GM18520 (cell line): Measurements from ENCODE around the gene ANKS3.

Experiments
- ATAC-seq: cut with Tn5 transposase; IDR thresholded peaks from one replicate; pipeline ENCODE4 v1.9.1; 2021; ENCODE audit not compliant: unreplicated experiment

Gene ANKS3

DNA sequence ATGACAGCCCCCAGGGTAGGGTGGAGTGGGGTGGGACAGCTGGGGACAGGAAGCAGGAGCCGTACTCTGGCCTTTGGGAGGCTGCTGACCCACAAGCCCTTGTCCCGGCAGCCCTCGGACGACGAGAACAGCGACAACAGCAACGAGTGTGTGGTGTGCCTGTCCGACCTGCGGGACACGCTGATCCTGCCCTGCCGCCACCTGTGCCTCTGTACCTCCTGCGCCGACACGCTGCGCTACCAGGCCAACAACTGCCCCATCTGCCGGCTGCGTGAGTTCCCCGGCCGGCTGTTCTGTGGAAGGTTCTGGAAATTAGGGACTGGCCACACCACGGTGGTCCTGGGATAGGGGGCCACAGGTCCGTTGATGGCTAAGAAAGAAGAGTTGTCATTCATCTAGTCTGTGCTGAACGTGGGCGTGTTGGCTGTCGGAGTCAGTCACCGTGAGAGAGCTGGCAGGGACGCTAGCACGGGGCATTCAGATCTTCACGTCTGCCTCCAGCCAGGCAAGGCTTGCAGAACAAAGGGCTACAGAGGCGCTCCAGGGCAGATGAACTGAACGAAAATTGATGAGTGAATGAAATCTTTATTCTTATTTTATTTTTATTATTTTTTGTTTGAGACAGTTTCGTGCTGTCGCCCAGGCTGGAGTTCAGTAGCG is 60.6 kb downstream of the ANKS3 start:
- no peak for ATAC-seq

DNA sequence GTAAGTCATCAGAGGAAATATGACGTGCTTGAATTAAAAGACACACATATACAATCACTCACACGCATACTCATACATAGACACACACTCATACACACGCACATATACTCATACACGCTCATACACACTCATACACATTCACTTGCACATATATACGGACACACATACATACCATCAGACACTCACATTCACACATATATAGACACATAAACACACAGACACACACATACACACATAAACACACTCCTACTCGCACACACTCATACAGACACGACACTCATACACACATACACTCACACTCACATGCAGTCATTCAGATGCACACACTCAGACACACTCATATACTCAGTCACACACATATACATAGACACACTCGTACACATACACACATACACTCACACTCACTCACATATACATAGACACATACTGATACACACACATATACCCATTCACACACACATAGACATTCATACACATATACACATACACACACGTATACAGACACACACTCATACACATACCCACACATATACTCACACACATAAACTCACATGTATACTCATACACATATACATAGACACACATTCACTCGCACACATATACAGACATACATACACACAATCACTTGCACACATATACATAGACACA is 65.6 kb downstream of the ANKS3 start:
- ATAC-seq = no peak

DNA sequence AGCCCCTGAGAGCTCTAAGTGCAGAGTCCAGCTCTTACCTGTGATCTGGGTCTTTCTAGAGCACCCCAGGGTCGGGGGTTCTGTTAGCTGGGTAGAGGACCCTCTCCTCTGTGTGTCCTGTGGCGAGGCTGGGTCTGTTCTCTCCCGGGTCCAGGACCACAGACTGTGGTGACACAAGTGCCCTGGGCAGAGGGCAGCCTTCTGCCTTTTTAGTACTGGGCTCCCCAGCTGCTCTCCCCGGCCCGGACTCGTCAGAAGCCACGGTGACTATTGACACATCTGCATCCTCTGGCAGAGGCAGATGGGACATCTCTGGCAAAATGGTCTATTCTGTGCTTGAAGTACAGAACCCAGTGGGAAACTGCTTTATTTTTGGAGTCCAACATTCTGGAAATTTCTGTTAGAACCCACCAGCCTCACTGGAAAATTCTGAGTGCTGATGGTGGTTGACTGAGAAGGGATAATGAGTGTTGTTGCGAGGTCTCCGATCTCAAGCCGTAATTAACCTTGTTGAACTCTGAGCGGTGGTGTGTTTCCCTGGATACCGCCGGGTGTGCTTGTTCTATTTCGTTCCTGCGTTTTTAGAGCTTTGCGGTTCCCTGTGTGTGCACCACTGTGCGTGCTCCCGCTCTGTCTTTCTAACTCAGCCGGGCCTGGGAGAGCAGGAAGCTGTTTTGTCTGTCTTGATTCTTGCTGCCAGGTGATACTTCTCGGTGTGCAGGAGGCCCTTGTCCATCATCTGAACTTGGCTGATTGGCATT is 66.7 kb downstream of the ANKS3 start:
- no peak for ATAC-seq

DNA sequence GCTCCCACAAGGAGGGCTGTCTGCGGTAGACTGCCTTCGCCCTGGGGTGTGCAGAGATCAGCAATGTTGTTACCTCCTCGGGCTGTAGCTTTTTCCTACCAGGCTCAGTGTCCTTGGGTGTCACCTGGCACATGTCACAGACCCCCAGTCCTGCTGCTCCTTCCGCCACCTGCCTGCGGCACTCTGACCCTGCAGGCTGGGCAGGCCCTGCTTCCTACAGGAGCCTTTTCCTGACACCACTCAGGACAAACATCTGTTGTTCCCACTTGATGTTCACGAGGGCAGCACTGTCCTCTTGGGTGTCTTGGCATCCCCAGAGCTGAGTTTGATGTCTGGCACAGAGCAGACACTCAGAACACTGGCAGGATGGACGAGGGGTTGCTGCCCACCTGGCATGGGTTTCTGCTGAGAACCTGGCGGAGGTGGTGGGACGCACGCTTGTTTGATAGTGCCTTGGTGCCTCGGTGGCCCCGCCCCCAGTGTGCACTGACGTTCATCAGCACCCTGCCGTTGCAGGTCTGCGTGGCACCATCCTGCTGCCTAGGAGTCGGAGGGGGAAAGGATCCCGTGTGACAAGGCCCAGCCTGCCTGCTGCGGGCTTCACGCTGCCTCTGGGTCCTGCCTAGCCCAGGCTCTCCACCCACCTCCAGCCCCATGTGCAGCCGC is 67.4 kb downstream of the ANKS3 start:
- no peak for ATAC-seq

DNA sequence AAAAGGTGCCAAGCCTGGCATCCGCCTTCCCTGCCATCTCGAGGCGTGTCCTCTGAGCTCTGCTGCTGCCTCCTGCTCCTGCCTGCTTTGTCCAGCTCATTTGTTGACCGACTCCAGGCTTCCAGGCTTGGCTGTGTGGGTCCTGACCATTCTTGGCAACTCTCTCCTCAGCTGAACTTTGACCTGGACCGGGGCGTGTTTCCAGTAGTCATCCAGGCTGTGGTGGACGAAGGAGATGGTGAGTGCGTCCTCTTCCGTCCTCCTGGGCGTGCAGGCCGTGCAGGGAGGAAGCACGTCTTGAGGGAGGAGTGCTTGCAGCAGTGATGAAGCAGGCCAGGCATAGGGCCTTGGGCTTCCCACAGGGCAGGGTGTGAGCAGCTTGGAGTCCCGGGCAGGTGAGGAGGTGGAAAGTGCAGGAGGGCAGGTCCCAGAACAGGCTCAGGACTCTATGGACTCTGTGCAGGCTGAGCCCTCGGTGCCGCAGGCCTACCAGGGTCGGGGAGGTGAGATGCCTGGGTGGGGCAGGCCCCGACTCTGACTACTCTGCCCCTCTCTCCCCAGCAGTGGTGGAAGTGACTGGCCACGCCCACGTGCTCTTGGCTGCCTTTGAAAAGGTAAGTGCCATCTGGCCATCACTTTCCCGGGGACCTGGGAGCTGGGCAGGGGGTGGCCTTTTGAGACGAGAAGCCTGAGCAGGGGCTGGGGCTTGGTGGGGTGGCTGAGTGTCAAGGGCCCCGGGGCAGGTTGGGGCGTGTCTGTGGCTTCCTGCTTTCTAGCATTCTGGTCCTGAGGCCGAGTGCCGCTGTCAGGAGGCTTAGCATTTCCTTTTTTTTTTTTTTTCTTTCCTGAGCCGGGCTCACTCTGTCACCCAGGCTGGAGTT is 69.3 kb downstream of the ANKS3 start:
- no peak for ATAC-seq

DNA sequence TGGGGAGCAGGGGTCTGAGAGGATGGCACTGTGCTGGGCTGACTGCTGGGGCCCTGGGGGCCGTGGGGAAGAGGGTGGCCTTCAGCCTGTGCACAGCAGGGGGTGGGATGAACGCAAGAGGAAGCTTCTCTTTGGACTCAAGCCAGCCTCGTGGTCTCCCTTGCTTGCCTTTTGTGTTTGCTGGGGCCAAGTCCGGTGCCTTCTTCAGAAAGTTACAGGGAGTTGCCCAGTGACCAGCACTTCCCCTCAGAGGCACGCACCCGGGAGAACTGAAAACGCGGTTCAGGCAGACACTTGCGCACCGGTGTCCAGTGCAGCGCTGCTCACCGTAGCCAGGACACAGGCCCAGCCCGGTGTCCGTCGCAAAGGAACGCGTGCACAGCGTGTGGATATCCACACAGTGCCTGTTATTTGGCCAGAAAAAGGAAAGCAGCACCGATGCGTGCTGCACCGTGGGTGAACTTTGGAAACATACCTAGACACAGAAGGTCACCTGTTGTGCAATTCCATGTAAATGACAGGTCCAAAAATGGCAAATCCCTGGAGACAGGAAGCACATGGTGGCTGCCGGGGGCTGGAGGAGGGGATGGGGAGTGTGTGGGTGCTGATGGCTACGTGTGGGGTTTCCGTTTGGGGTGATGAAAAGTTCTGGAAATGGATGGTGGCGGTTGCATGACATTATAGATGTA is 70.2 kb downstream of the ANKS3 start:
- ATAC-seq = no peak

DNA sequence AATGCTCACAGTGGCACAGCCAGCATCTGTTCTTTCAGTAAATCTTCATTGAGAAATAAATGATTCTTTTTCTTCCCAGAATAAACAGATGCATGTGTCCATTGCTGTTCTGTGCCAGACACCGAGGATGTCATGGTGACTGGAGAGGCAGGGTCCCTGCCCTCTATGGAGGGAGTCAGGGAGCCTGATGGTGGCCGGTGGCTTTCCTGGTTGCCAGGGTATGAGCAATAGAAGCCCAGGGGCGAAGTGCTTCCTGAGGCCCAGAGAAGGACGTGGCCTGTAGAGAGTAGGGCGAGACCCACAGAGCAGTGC is 70.7 kb downstream of the ANKS3 start:
- ATAC-seq = no peak

DNA sequence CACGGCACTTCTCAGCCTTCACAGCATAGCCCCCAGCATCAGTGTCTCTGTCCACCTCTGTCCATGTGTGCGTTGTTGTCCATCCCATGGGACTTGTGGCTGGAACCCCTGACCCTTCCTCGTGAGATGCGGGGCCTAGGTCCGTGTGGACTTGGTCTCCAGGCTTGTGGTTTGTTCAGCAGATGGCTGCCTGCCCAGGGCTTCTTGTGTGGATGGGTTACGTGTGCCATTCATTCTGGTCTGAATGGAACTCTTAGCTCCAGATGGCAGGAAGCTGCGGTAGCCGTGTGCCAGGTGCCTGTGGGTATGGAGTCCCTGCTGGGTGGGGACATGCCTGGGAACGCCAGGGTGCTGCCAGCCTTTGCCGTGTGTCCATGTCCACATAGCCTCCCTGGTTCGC is 72.4 kb downstream of the ANKS3 start:
- ATAC-seq = no peak

DNA sequence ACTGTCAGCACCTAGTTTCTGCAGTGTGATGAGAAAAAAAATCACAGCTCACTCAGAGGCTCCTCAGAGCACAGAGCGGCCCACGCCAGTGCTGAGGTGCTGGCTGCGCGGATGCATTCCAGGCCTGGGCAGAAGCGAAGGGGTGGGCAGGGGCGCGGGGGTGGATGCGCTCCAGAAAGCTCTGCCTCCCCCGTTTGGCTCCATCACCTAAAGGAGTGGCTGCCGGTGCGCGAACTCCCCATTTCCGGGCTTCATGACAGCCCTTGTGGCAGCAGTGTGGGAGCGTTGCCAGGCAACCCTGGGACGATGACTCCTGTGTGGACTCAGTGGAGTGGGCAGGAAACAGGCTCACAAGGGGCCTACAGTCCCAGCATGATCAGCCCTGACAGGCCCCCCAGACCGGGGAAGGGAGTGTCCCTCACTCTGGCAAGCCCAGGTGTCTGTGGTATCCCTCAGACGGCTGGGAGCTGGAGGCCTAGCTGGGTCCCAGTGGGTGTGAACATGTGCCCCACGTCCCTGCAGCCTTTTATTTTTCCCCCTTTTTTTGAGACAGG is 73.5 kb downstream of the ANKS3 start:
- ATAC-seq = no peak

DNA sequence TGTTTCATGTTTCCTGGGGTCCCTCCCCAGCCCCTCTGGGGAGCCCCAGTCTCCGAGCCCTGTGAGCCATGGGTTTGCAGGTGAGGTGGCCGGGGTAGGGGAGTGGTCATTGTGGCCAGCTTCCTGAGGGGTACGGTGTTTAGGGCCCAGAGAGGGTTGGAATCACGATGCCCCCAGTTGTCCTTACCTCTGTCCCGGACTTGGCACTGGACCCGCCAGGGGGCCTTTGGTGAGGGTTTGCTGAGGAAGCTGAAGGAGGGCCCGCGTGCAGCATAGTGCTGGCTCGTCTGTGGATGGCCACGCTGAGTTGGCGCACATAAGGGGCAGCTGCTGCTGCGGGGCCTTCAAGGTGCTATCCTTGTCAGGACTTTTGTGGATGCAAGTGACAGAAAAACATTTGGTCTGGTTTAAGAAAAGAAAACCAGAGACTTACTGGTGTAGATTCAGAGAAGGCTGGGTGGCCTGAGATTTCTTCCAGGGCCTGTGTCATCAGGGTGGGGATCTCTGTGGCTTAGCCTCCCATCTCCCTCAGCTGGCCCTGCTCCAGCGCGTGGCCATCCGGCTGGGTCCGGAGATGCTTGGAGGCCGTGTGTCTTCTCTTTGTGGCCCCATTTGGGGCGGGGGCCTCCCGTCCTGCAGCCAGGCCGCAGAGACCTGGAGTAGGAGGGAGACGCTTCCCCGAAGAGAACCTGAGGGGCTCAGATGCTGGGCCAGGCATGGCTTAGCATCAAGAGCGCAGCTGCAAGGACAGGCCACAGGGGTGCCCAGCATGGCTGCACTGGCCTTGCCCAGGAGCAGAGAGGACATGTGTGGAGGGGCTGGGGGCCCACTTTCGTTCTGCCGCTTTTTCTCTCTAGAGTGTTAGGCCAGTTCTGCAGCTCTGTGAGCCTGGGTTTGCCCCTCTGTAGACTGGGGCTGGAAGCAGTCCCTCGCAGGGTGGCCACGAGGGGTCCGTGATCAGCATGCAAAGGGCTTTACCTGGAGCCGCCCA is 74.4 kb downstream of the ANKS3 start:
- no peak for ATAC-seq

DNA sequence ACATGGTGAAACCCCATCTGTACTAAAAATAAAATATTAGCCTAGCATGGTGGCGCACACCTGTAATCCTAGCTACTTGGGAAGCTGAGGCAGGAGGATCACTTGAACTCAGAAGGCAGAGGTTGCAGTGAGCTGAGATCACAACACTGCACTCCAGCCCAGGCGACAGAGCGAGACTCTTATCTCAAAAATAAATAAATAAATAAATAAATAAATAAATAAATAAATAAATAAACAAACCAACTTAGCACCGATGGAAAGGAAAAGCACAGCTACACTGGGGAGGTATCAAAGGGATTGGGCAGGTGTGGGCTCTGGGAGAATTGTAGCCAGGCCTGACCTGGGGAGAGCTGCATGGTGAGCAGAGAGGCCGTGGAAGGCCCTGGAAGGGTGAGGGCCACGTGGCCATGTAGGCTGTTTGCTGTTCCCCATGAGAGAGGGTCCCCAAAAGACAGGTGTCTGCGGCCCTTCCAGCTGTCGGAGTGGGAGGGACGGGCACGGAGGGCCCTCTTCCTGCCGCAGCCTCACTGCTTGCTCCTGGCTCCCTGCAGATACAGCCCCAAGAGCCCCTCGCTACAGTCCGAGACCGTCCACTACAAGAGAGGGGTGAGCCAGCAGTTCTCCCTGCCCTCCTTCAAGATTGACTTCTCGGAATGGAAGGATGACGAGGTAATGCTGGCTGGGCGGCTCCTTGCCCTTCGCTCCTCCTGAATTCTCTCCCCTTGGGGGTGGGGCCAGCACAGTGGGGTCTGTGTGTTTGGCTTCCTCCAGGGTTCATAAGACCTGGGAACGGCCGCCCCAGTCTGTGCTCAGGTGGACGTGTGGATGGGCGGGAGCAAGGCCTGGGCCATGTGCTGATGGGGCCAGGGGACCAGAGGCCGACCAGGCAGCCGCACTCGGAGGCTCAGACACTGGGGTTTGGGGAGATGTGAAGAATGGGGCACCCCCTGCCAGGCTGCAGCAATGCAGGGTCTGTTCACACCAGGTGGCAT is 77.1 kb downstream of the ANKS3 start:
- no peak for ATAC-seq

DNA sequence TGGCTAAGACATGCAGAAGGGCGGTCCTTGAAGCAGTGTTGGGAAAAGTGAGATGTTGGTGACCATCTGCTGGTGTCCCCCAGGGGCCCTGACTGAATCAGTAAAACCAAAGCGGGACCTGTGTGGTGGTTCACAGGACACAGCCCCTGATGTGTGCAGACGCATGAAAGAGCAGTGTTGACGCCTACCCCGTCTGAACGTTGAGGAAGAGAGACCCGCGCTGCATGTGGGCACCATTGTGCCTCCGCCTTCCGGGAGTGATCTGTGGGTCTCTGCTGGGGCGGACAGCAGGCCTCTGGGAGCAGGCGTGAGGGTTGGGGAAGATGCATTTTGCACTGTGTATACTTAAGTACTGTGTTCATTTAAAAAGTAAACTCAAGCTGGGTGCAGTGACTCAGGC is 77.8 kb downstream of the ANKS3 start:
- no peak for ATAC-seq

DNA sequence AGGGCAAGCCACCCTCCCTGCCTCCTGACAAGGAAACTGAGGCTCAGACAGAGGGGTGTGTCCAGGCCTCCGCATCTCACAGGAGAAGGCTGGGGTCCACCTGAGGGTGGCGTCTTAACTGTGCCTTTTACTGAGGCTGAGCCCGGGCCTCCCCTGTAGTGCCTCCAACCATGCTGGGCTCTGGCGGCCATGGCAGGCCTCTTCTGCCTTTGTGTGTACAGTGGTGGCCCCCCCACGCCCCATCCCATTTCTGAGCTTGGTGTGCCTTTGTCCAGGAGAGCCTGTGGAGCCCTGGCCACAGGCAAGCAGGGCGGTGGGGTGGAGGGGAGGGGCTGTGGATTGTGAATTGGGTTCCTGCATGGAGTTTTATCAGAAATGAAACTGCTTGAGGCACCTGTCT is 78.3 kb downstream of the ANKS3 start:
- no peak for ATAC-seq

DNA sequence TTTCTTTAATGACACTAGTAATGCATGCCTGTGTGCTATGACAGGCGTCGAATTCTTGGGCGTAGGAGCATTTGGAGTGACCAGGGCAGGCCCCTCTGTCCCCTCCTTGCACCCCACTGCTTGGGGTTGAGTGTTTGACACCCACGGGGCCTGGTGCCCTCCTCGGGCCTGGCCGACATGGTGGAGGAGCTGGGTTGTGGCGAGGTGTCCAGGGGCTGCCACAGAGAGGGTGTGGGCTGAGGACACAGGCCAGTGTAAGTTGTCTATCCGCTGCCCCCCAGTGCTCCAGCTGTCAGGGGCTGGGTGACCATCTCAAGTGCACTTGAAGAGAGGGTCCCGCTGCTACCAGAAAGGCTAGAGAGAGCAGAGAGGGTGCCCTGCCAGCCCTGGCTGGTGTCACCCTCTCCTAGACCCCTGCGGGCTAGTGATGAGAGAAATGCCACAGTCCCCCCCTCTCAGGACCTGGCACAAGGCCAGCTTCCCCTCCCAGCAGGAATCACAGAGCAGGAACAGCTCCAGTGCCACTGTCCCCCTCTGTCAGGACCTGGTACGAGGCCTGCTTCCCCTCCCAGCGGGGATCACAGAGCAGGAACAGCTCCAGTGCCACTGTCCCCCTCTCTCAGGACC is 79.0 kb downstream of the ANKS3 start:
- no peak for ATAC-seq

DNA sequence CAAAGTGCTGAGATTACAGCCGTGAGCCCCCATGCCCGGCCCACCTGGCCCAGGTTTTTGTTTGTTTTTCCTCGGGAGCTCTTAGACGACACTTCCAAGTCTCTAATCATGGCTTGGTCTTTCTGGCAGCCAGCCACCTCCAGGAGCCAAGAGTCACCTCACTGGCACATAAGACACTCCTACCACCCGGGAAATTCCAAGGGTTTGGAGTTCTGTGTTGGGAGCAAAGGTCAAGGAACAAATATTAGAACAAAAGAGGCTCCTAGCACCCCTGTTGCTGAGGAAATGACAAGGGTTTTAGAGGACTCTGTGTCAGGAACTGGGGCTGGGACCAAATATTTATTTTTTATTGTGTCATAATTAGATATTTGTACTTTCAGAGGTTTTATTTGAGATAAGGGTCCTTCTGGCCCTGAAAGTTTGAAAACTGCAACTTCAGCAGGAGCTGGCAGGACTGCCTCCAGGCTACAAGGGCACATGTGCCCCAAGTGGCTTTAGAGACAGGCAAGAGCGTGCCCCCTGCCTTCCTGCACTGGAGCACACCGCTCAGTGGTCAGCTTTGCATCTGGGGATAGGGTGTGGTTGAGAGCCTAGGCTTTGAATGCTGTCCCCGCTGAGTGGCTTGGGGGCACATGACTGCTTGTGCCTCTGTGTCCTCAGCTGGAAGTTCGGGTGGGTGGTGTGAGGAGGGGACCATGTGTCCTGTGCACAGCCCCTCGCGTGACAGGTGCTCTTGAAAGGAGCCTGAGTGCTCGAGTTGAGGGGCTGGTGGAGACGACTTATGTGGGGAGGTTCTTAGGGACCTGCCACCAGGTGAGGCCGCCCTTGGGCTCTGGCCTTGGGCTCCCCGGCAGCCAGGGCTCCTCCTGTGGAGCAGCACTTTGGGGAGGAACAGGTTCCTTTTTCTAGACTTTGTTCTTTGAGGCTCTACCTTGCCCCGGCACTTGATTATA is 79.8 kb downstream of the ANKS3 start:
- no peak for ATAC-seq

DNA sequence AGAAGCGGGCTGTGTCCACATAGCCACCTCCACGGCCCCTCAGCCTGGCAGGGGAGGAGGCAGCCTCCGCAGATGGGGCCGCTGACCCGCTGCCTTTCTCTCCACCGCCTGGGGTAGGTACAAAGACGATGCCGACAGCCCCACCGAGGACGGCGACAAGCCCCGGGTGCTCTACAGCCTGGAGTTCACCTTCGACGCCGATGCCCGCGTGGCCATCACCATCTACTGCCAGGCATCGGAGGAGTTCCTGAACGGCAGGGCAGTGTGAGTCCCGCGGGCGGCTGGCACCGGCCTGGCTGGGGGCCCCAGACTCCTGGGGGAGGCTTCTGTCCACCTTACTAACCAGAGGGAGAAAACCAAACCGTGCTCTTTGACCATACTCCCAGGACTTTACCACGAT is 81.5 kb downstream of the ANKS3 start:
- ATAC-seq = no peak
